Adrenal gland (tissue), 12 donors: ENCODE results near the gene DRD1. TPM values are rescaled to one million over a fixed set of nuclear protein-coding genes. Genes with fewer than 3 reads are reported as not detected.
"Not testable (repeated sequence)": the region's sequence is repeated elsewhere in the genome, so short reads cannot be mapped to it uniquely, and the experiment has no call there.

Experiments used
- DNase-seq, 7 donors: peaks; one replicate each; pipeline ENCODE4 v3.0.0-alpha.2; 2019 to 2020
- H3K27ac ChIP-seq, 5 donors: fragments of 200-600 bp; sonication (generic) in 4 of 5; 1 replicate in 3 of 5; 2 replicates in 2 of 5; pipeline versions ENCODE4 v1.5.1 to v1.8.0; 2016 to 2020; ENCODE audit warnings: mild to moderate bottlenecking in 1 of 5
- H3K27me3 ChIP-seq: fragments of 200-600 bp; 2 replicates; pipeline ENCODE4 v1.8.0; 2021
- H3K36me3 ChIP-seq, 2 donors: fragments of 200-600 bp; replicated peaks in 1 of 2; 1 replicate in 1 of 2; 2 replicates in 1 of 2; pipeline versions ENCODE4 v1.5.1 to v1.8.0; 2018 to 2022
- H3K4me1 ChIP-seq, 2 donors: fragments of 200-600 bp; replicated peaks in 1 of 2; 1 replicate in 1 of 2; 2 replicates in 1 of 2; pipeline versions ENCODE4 v1.5.1 to v1.8.0; 2018 to 2021
- H3K4me3 ChIP-seq, 4 donors: fragments of 200-600 bp; sonication (generic) in 3 of 4; one replicate each; pipeline ENCODE4 v1.5.1; 2016 to 2018
- H3K9me3 ChIP-seq, 3 donors: fragments of 200-600 bp; sonication (generic) in 1 of 3; replicated peaks in 1 of 3; 1 replicate in 2 of 3; 2 replicates in 1 of 3; pipeline versions ENCODE4 v1.5.1 to v1.8.0; 2016 to 2021
- POLR2A ChIP-seq, 2 donors: fragments of 450-650 bp; IDR thresholded peaks; one replicate each; pipeline ENCODE4 v1.6.1; 2017; ENCODE audit warnings: antibody characterized with exemption in 2 of 2, mild to moderate bottlenecking in 2 of 2, moderate library complexity in 1 of 2
- WGBS, 4 donors: extraction: QIAGEN DNeasy Blood & Tissue Kit in 2 of 4; methylation state at CpG; one replicate each; pipeline versions ENCODE4 v1.1.5 to v1.1.7; 2013 to 2017; 5-methylcytosine and 5-hydroxymethylcytosine counted together
- intact Hi-C, 2 donors: fragments of 100-400 bp; cut with DNase I; formaldehyde crosslinking; loops; one replicate each; pipeline versions ENCODE4 v1.14.1 to v1.15.0; 2022 to 2023
- polyA plus RNA-seq, 3 donors: library from polyadenylated mRNA; stranded (reverse); fragments of 200-250 nt in 2 of 3; fragments of 350-450 nt in 1 of 3; fragmentation: Illumina TruSeq in 1 of 3; extraction: RNeasy Lipid Tissue Mini Kit (QIAGEN cat#74804) in 1 of 3; gene quantifications; one replicate each; pipeline ENCODE4 v1.2.3, GENCODE V29; 2013 to 2014
- total RNA-seq, 9 donors: library from RNA; depleted of rRNA in 4 of 9; stranded (reverse); fragments of >200 nt in 4 of 9; fragments of 120-200 nt in 1 of 9; fragmentation: NEBNext Ultra II Directional in 1 of 9; extraction: Animal tissue kit (Norgen Biotek cat#: 25700) in 1 of 9; gene quantifications; one replicate each; pipeline versions ENCODE4 v1.1.0 to v1.2.4, GENCODE V29; 2013 to 2023
- TF ChIP-seq, protein P1 (sequence below), 6 experiments: fragments of 450-650 bp in 4 of 6; fragments of 200-600 bp in 2 of 6; sonication (generic) in 1 of 6; IDR thresholded peaks; 1 replicate in 5 of 6; 2 replicates in 1 of 6; pipeline versions ENCODE4 v1.5.1 to v1.8.0; 2016 to 2021; ENCODE audit warnings: antibody characterized with exemption in 6 of 6, mild to moderate bottlenecking in 2 of 6, moderate library complexity in 1 of 6
- donor health status: healthy with polysubstance abuse.
- donor health status: Bipolar disorder and iron deficiency.
- donor health status: DM: yes; HTN: yes; CAD: no.
- donor health status: DM: no; HTN: no; CAD: no.
- donor health status: DM: no; HTN: no; CAD: no.
- donor health status: DM: yes; HTN: yes; CAD: no.

Gene DRD1
- total and polyA plus RNA-seq, 12 donors = under 0.01 to 1.3 (median 0.26) TPM

- H3K4me3 ChIP-seq = no peak overlapping the region
- whole genome bisulfite sequencing, 4 donors = 72 to 82% (median 76%) methylated on average over 2 of the region's 2 CpGs
- intact Hi-C loops = no loop called here
- H3K9me3 ChIP-seq = no peaks in the 10 kb centered on the region
- no peaks in the 10 kb centered on the region for H3K36me3 ChIP-seq
- no peak for DNase-seq
- no peak overlapping the region for H3K27ac ChIP-seq
- peaks cover 6% of the 10 kb centered on the region for H3K27me3 ChIP-seq
- H3K4me1 ChIP-seq = no peaks in the 10 kb centered on the region
- TF ChIP-seq, protein P1, sequence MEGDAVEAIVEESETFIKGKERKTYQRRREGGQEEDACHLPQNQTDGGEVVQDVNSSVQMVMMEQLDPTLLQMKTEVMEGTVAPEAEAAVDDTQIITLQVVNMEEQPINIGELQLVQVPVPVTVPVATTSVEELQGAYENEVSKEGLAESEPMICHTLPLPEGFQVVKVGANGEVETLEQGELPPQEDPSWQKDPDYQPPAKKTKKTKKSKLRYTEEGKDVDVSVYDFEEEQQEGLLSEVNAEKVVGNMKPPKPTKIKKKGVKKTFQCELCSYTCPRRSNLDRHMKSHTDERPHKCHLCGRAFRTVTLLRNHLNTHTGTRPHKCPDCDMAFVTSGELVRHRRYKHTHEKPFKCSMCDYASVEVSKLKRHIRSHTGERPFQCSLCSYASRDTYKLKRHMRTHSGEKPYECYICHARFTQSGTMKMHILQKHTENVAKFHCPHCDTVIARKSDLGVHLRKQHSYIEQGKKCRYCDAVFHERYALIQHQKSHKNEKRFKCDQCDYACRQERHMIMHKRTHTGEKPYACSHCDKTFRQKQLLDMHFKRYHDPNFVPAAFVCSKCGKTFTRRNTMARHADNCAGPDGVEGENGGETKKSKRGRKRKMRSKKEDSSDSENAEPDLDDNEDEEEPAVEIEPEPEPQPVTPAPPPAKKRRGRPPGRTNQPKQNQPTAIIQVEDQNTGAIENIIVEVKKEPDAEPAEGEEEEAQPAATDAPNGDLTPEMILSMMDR (IDR thresholded peaks at IDR 0.05) = no peak
- TF ChIP-seq POLR2A (IDR thresholded peaks at IDR 0.05) = no peak
These were observed 26.6 kb downstream of the DRD1 start for GRCh38 chr5:175417384-175417783.

DNA sequence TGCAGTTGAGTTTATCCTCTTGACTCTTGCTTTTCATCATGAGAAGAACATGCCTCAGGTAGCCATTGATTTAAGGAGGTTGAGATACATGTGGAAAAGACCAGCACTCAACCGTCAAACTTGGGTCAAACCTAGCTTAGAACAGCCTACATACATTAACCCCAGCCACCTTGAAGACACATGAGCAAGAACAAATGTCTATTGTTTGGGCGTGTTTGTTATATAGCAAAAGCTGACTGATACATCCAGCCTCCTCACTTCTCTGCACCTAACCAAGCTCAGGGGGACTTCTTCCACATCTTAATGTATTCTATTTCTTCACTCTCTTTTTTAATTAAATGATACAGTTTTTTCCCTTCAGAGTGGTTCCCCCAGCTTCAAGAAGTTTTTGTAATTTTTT is 28.7 kb downstream of the DRD1 start:
- 85 to 91% (median 89%) methylated on average over 2 of the region's 2 CpGs for WGBS, 4 donors
- H3K27ac ChIP-seq = no peak overlapping the region
- no peaks in the 10 kb centered on the region for H3K9me3 ChIP-seq
- TF ChIP-seq, protein P1 (IDR thresholded peaks at IDR 0.05) = no peak
- TF ChIP-seq POLR2A (IDR thresholded peaks at IDR 0.05) = no peak
- no peak for DNase-seq
- no peaks in the 10 kb centered on the region for H3K36me3 ChIP-seq
- no peak overlapping the region for H3K4me3 ChIP-seq
- no peaks in the 10 kb centered on the region for H3K4me1 ChIP-seq
- peaks cover 6% of the 10 kb centered on the region for H3K27me3 ChIP-seq
- intact Hi-C loops = no loop called here

DNA sequence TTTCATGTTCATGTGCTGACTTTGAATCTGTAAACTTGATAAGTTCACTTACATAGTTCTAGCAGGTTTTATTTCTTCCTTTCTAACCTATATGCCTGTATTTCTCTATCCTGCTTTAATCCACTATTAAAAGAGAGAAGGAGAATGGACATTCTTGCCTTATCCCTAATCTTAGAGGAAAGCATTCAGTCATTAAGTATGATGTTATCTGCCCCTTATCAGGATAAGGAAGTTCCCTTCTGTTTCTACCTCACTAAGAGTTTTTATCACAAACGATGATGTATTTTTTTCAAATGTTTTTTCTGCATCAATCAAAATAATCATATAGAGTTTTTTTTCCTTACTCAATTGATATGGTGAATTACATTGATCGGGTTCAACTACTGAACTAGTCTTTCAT is 33.1 kb downstream of the DRD1 start:
- TF ChIP-seq POLR2A (IDR thresholded peaks at IDR 0.05) = no peak
- no peak for DNase-seq
- Histone ChIP-seq H3K9me3 (no peaks in the 10 kb centered on the region), H3K4me1 (no peaks in the 10 kb centered on the region), H3K27me3 (no peaks in the 10 kb centered on the region), H3K4me3 (no peak overlapping the region), H3K27ac (no peak overlapping the region), H3K36me3 (no peaks in the 10 kb centered on the region)
- intact Hi-C loops = no loop called here
- WGBS, 4 donors = 50 to 59% (median 53%) methylated on average over 2 of the region's 2 CpGs

- no peaks in the 10 kb centered on the region for H3K9me3 ChIP-seq
- H3K27me3 ChIP-seq = no peaks in the 10 kb centered on the region
- TF ChIP-seq, protein P1 (IDR thresholded peaks at IDR 0.05) = no peak
- no peak for TF ChIP-seq POLR2A (IDR thresholded peaks at IDR 0.05)
- no peaks in the 10 kb centered on the region for H3K4me1 ChIP-seq
- H3K4me3 ChIP-seq = no peak overlapping the region
- WGBS, 4 donors = 77 to 88% (median 81%) methylated on average over 3 of the region's 3 CpGs
- H3K27ac ChIP-seq = no peak overlapping the region
- DNase-seq = no peak
- no peaks in the 10 kb centered on the region for H3K36me3 ChIP-seq
- intact Hi-C loops = no loop called here
These were observed 37.7 kb downstream of the DRD1 start for GRCh38 chr5:175406300-175406699.

GRCh38 chr5:175397590-175398297 is 46.2 kb downstream of the DRD1 start:
- H3K36me3 ChIP-seq, H3K4me1 ChIP-seq, H3K9me3 ChIP-seq, H3K4me3 ChIP-seq, DNase-seq, H3K27me3 ChIP-seq, H3K27ac ChIP-seq, intact Hi-C loops: not testable (repeated sequence)
- 46 to 90% (median 70%) methylated on average over 12 to 19 of the region's 28 CpGs for WGBS, 4 donors

GRCh38 chr5:175395430-175395829 is 48.6 kb downstream of the DRD1 start:
- DNase-seq, H3K4me1 ChIP-seq, H3K4me3 ChIP-seq, H3K27ac ChIP-seq, H3K27me3 ChIP-seq, intact Hi-C loops, H3K36me3 ChIP-seq, H3K9me3 ChIP-seq: not testable (repeated sequence)
- WGBS, 4 donors = 87 to 97% (median 91%) methylated on average over 4 of the region's 4 CpGs
